Stimulated activated CD8-positive, alpha-beta memory T cell treated with anti-CD3 and anti-CD28 coated beads, Interleukin-2, amount 100 ng/mL, for 1 hour (primary cell): ENCODE data around the gene SLC7A5.
"Not testable (repeated sequence)": the region's sequence is repeated elsewhere in the genome, so short reads cannot be mapped to it uniquely, and the experiment has no call there.

ENCODE experiments used
- DNase-seq, 2 donors: peaks; one replicate each; pipeline ENCODE4 v3.0.0-alpha.2; 2020; ENCODE audit warnings: low read depth in 2 of 2

The SLC7A5 gene

GRCh38 chr16:87834005-87834667, 35.2 kb downstream of the SLC7A5 start:
- DNase-seq = no peak

GRCh38 chr16:87833548-87833947, 35.8 kb downstream of the SLC7A5 start:
- no peak for DNase-seq

GRCh38 chr16:87832741-87833502, 36.4 kb downstream of the SLC7A5 start:
- DNase-seq = no peak

- no peak for DNase-seq
Measured at GRCh38 chr16:87832137-87832527, 37.2 kb downstream of the SLC7A5 start.

GRCh38 chr16:87831421-87832136, 37.7 kb downstream of the SLC7A5 start:
- DNase-seq = no peak

GRCh38 chr16:87830673-87831420, 38.5 kb downstream of the SLC7A5 start:
- DNase-seq = no peak

GRCh38 chr16:87829988-87830672, 39.2 kb downstream of the SLC7A5 start:
- no peak for DNase-seq

- no peak for DNase-seq
Measured at GRCh38 chr16:87829622-87829980, 39.7 kb downstream of the SLC7A5 start.

- DNase-seq = no peak
Measured at GRCh38 chr16:87828907-87829621, 40.2 kb downstream of the SLC7A5 start.

- no peak for DNase-seq
Measured at GRCh38 chr16:87828071-87828906, 41.0 kb downstream of the SLC7A5 start.

- not testable (repeated sequence) for DNase-seq
Measured at GRCh38 chr16:87827588-87827915, 41.8 kb downstream of the SLC7A5 start.

- DNase-seq = no peak
Measured at GRCh38 chr16:87826798-87827587, 42.3 kb downstream of the SLC7A5 start.

GRCh38 chr16:87826407-87826797, 42.9 kb downstream of the SLC7A5 start:
- DNase-seq = not testable (repeated sequence)

GRCh38 chr16:87825842-87826120, 43.5 kb downstream of the SLC7A5 start:
- not testable (repeated sequence) for DNase-seq

- no peak for DNase-seq
Measured at GRCh38 chr16:87824991-87825841, 44.1 kb downstream of the SLC7A5 start.

- no peak for DNase-seq
Measured at GRCh38 chr16:87824016-87824990, 45.0 kb downstream of the SLC7A5 start.

GRCh38 chr16:87823181-87823929, 46.0 kb downstream of the SLC7A5 start:
- no peak for DNase-seq
